ENCODE measurements around the gene CCL17.
"Not testable (repeated sequence)": the region's sequence is repeated elsewhere in the genome, so short reads cannot be mapped to it uniquely, and the experiment has no call there.

CCL17 gene

DNA sequence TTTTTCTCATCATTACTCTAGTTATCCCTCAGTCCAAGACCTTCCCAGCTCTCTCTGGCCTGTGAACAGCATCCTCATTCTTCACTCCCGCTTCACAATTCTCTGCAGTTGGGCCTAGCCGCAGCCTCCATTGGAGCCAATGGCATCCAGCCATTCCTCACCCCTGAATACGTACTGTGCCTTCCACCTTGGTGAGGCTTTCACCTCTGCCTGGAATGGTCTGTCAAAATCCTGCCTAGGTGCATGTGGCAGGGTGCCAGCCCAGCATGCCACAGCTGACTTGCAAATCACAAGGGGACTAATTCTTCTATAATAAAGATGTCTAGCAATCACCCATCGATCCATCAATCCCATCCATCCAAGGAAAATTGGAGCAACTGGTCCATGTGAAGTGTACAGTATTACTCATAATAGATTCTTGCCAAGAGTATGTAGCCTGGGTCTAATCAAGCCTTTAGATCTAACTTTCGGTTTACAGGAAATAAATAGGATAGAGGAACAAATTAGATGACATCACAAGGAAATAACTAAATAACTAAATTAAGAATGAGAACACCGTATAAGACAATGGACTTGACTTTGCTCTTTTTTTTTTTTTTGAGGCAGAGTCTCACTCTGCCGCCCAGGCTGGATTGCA, 37.3 kb upstream of the CCL17 start:
- no peak for DNase-seq
- no peaks in the 10 kb centered on the region for H3K27me3 ChIP-seq (ENCODE audit: insufficient read depth, low read depth, severe bottlenecking)
- no peaks in the 10 kb centered on the region for H3K9me3 ChIP-seq (ENCODE audit: severe bottlenecking)
- H3K27ac ChIP-seq: no peak overlapping the region
- H3K36me3 ChIP-seq: no peaks in the 10 kb centered on the region
- no peak overlapping the region for H3K4me3 ChIP-seq (ENCODE audit: low read depth, low read length)
- TF ChIP-seq, protein P1, sequence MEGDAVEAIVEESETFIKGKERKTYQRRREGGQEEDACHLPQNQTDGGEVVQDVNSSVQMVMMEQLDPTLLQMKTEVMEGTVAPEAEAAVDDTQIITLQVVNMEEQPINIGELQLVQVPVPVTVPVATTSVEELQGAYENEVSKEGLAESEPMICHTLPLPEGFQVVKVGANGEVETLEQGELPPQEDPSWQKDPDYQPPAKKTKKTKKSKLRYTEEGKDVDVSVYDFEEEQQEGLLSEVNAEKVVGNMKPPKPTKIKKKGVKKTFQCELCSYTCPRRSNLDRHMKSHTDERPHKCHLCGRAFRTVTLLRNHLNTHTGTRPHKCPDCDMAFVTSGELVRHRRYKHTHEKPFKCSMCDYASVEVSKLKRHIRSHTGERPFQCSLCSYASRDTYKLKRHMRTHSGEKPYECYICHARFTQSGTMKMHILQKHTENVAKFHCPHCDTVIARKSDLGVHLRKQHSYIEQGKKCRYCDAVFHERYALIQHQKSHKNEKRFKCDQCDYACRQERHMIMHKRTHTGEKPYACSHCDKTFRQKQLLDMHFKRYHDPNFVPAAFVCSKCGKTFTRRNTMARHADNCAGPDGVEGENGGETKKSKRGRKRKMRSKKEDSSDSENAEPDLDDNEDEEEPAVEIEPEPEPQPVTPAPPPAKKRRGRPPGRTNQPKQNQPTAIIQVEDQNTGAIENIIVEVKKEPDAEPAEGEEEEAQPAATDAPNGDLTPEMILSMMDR (IDR thresholded peaks at IDR 0.05; ENCODE audit: low read depth, low read length): no peak

DNA sequence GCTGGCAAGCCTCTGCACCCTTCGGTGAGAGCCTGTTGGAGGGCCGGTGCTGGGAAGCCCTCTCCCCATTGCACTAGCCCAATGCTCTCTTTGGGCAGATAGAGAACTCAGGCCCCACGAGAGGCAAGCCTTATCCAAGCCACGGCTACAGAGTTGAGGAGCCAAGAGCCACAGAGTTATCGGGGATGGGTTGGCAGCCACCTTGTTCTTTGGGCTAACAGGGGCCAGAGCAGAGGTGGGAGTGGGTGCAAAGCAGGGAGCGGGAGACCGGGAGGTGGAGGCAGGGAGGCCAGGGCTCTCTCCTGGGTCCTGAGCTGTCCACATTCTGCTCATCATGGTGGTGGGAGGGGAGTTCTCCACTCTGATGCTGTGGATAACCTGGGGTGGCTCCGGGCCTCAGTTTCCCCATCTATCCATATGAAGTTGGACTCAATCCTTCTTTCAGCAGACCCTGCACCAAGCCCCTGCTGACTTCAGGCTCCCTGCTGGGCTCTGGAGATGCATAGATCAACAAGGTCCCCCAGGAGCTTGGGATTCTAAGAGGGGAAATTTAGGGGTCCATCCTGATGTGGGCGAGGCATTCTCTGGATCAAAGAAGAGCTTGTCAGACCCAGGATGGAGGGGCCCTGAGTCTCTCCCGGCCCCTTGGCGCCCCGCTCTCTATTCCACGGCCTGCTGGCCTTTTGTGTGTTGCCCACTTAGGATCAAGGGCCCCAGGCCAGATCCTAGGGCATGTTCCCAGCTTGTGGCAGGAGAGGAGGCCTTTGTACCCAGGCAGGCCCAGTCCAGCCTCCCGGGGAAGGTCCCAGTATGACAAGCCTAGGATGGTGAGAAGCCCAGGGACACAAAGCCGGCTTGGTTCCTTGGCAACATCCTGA, 32.8 kb upstream of the CCL17 start:
- TF ChIP-seq, protein P1 (IDR thresholded peaks at IDR 0.05; ENCODE audit: low read depth, low read length): no peak
- no peaks in the 10 kb centered on the region for H3K9me3 ChIP-seq (ENCODE audit: severe bottlenecking)
- no peak overlapping the region for H3K27ac ChIP-seq
- DNase-seq: no peak
- H3K4me3 ChIP-seq (ENCODE audit: low read depth, low read length): 0 out of 2 replicates have a peak overlapping the region, but pooled peaks have one; percentile 19
- no peaks in the 10 kb centered on the region for H3K36me3 ChIP-seq
- no peaks in the 10 kb centered on the region for H3K27me3 ChIP-seq (ENCODE audit: insufficient read depth, low read depth, severe bottlenecking)

DNA sequence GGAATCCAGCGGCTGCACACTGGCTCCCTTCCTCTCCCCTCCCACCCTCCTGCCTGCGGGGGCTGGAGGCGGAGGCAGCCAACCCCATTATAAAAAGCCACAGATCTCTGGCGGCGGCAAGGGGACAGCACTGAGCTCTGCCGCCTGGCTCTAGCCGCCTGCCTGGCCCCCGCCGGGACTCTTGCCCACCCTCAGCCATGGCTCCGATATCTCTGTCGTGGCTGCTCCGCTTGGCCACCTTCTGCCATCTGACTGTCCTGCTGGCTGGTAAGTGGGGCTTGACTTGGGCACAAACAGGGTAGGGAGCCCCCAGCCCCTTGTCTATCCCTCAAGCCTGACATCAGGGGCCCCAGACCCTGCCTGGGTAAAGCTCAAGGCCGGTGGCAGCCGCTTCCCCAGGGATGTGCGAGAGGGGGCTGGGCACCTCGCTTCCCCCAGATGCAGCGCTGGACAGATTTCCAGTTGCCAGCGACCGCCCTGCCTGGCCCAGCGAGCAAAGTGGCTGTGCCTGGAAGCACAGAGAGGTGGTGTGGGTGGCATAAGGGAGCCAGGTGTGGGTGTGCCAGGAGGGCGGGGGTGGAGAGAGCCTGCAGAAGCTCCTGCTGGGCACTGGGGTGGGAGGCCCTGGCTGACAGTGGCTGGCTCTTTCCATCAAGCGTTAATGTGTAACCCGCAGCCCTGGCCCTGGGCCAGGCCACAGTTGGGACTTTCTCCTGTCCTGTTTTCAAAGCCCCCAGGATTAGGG, 32.0 kb upstream of the CCL17 start, which contains the start of gene CX3CL1:
Gene CX3CL1 (plus strand): TSS at position 119 of the 745 bp plus-strand sequence. CDS start 79 bp downstream, at position 198.
- Histone ChIP-seq H3K4me3 (ENCODE audit: low read depth, low read length) (peak within 1 kb of the TSS; percentile 19), H3K9me3 (ENCODE audit: severe bottlenecking) (no peaks in the 10 kb centered on the region), H3K27me3 (ENCODE audit: insufficient read depth, low read depth, severe bottlenecking) (no peaks in the 10 kb centered on the region), H3K27ac (peak within 1 kb of the TSS; percentile 28; the same call in 1 of the 2 replicates), H3K36me3 (no peaks in the 10 kb centered on the region)
- TF ChIP-seq, protein P1 (IDR thresholded peaks at IDR 0.05; ENCODE audit: low read depth, low read length): no peak
- peak; percentile 69 for DNase-seq

DNA sequence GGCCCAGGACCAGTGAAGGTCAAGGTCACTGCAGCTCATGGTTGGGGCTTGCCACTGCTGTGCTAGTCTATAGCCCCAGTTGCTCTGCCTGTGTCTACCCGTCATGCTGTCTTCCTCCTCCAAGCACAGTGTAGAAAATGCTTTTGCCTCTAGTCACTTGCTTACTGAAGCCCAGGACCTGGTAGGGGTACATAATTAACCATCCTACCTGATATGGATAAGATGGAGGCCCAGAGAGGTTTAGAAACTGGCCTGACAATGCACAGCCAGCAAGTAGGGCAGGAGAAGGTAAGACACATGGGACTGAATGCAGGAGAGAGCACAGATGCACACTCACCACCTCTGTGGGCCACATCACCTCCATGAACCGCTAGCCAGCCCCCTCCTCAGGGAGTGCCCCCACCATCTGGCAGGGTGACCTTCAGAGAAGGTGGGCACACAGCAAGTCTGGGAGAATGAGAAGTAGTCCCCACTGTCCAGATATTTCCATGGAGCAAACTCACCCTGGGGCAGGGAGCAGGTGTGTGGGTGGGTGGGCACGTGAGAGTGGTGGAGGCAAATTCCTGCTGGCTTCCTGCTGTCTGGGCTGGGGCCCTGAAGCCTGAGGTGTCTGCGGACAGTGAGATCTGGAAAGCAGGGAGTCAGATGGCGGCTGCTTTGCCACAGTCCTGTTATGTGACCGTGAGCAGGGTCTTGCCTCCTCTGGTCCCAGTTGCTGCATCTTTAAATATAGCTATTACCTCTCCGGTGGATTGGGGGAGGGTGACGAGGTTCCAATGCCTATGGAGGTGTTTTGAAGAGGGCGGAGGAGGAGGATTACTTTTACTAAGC, 31.2 kb upstream of the CCL17 start:
- H3K27ac ChIP-seq: no peak overlapping the region
- DNase-seq: no peak
- H3K9me3 ChIP-seq (ENCODE audit: severe bottlenecking): no peaks in the 10 kb centered on the region
- TF ChIP-seq, protein P1 (IDR thresholded peaks at IDR 0.05; ENCODE audit: low read depth, low read length): no peak
- no peak overlapping the region for H3K4me3 ChIP-seq (ENCODE audit: low read depth, low read length)
- H3K36me3 ChIP-seq: no peaks in the 10 kb centered on the region
- no peaks in the 10 kb centered on the region for H3K27me3 ChIP-seq (ENCODE audit: insufficient read depth, low read depth, severe bottlenecking)

DNA sequence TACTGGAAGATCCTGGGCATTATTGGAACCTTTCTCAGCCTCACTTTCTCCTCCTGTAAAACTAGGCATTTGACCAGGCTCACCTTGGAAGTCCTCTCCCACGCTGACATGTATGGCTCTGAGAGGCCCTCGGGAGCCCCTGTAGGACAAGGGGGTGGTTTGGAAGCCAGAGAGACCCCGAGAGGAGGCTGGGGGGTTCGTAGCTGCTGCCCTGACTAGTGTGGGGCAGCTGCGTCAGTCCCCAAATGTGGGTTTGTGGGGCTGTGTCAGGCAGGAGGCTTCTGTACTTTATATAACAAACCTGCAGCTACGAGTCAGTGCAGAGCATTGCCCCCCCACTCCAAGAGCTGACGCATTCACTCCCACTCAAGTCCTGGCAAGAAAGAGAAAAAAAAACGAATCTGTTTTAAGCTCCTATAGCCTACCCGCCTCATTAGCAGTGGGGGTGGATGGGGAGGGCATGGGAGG, 30.5 kb upstream of the CCL17 start:
- TF ChIP-seq, protein P1 (IDR thresholded peaks at IDR 0.05; ENCODE audit: low read depth, low read length): no peak
- DNase-seq: no peak
- no peak overlapping the region for H3K4me3 ChIP-seq (ENCODE audit: low read depth, low read length)

DNA sequence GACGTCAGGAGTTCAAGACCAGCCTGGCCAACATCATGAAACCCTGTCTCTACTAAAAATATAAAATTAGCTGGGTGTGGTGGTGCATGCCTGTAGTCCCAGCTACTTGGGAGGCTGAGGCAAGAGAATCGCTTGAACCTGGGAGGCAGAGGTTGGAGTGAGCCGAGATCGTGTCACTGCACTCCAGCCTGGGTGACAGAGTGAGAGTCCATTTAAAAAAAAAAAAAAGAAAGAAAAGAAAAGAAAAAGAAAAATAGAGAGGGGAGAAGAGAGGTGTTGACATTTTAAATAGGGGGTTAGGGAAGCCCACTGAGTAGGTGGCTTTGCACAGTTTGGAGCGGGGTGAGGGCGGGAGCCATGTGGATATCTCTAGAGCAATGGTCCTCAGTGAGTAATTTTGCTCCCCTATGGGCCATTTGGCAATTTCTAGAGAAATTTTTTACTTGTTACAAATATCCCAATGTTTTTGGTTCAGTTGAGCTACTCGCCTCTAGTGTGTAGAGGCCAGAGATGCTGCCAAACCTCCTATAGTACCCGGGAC, 29.6 kb upstream of the CCL17 start:
- H3K9me3 ChIP-seq (ENCODE audit: severe bottlenecking); H3K36me3 ChIP-seq; DNase-seq; H3K27me3 ChIP-seq (ENCODE audit: insufficient read depth, low read depth, severe bottlenecking); H3K27ac ChIP-seq; H3K4me3 ChIP-seq (ENCODE audit: low read depth, low read length): not testable (repeated sequence)

More for the DNA sequence above, 30.5 kb upstream of the CCL17 start:
- no peaks in the 10 kb centered on the region for H3K9me3 ChIP-seq (ENCODE audit: severe bottlenecking)
- H3K27me3 ChIP-seq (ENCODE audit: insufficient read depth, low read depth, severe bottlenecking): no peaks in the 10 kb centered on the region
- H3K27ac ChIP-seq: no peak overlapping the region
- H3K36me3 ChIP-seq: no peaks in the 10 kb centered on the region
